HG02981 (cell line): ENCODE results near the gene SHROOM3.

Source experiments
- ATAC-seq: cut with Tn5 transposase; IDR thresholded peaks from one replicate; pipeline ENCODE4 v1.9.1; 2021; ENCODE audit warnings: mild to moderate bottlenecking, moderate library complexity; ENCODE audit not compliant: unreplicated experiment

The SHROOM3 gene

DNA sequence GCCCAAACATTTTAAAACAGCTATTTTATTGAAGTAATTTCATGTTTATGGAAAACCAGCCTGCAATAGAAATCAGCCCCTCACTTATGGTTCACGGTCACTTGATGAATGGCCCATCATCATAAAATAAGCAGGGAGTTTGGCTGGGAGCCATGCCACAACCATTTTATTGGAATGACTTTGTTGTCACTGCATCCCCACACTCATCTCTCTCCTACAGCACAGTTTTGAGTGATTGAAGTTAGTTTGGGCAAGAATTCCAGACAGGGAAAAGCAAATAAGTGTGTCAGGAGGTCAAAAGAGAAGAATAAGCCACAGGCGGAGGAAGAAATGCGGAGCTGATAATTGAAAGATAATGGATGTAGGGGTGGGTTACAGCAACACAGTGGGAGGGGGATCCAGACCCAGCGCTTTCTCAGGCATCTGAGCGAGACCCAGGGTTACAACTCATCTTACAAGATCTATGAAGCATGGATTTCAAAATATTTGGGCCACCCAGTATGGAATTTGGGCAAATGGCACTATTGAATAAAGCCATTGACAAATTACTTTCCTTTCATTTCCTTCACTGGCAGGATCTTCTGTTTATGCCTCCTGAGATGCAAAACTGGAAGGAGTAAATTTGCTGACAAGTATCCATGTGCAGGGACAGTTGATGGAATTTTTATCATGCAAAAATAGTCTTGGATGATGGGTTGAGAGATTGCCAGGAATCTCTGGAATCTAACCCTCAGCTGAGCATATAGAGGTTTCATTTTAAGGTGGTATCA, 100.8 kb downstream of the SHROOM3 start:
- no peak for ATAC-seq

DNA sequence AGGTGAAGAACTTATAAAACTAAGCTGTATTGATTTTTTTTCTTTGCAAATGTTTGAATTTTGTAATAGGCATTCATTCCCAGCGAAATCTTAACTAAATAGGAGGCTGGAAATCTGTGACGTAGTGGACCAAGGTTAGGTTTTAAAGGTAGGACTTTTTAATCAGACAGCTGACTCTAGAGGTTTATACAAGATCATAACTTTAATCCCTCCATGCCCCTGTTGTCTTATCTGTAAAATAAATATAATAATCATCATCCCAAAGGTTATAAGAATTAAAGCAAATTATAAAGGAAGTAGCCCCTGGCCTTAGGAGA, 101.3 kb downstream of the SHROOM3 start:
- ATAC-seq, result no peak

DNA sequence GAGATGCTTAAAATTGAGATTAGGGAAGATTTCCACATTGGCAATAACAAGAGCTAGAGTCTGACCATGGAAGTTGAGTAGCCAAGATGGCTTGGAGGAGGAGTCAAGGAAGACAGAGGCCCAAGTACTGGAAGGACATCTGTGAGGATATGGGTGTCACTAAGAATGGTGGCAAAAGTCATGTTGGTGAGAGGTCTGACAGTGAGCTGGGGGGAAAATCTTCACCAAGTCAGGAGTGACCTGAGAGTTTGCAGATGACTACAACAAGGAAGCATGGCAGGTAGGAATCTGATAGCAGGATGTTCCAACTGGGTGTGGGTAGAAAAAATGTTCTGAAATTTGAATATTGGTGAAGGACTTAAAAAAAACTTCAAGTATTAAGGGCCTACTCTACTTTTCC, 103.3 kb downstream of the SHROOM3 start:
- ATAC-seq, result no peak

DNA sequence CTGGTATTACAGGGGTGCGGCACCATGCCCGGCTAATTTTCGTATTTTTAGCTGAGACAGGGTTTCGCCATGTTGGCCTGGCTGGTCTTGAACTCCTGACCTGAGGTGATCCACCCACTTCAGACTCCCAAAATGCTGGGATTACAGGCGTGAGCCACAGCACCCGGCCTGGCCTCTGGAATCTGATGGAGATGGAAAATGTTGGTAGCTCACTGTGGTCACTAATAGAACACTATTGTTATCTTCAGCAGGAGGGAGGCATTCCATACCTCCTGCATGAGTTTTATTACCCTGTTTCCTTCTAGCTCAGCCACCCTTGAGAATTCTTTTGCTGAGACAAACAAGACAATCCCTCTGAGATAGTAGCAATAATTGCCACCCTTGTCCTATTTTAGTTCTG, 105.0 kb downstream of the SHROOM3 start:
- no peak for ATAC-seq

DNA sequence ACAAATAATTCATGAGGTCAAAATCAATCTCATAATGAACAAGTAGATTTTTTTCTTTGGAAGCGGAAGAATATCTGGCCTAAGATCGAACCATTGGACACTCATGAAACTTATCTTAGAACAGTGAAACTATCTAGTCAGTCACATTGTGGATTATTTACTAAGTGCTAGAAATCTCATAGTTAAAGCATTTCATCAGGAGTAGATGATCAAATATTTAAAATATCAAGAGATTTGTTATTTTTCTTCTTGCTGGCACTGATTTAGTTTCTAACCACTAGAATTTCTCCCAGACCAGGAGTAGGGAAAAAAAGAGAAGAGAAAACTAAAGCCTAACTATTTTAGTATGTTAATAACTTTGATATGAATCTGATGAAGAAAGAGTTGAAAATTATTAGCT, 105.5 kb downstream of the SHROOM3 start:
- ATAC-seq, result no peak

DNA sequence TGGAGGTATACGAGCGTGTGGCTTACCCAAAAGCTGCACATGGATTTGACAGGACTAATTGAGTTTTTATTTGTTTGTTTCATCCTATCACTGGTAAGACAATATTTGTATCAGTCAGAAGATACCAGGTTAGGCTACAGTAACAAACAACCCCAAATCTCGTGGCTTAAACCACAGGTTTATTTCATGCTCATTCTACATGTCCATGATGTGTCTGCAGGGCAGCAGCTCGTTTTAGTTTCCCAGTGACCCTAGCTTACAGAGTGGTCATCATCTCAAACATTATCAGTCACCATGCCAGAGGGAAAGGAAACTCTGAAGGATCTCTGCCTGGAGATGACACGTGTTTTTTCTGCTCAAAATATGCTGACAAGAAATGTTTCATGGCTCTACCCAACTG, 108.3 kb downstream of the SHROOM3 start:
- ATAC-seq, result no peak

DNA sequence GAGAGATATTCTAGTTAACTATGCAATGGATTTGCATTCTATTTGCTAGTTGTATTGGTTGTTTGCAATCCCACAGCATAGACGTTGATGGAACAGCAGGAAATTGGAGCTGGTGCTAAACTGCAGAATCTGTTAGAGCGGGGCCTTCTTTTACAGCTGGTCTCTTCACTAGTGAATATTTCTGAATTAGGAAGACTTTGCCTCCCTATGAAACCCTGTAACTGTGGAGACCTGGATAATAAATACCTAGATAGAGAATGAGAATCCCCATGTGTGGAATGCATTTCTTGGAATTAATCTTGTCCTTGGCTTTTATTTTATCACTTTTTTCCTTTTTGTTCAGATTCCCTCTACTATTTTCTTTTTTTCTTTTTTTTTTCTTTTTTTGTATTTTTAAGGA, 109.7 kb downstream of the SHROOM3 start:
- no peak for ATAC-seq

DNA sequence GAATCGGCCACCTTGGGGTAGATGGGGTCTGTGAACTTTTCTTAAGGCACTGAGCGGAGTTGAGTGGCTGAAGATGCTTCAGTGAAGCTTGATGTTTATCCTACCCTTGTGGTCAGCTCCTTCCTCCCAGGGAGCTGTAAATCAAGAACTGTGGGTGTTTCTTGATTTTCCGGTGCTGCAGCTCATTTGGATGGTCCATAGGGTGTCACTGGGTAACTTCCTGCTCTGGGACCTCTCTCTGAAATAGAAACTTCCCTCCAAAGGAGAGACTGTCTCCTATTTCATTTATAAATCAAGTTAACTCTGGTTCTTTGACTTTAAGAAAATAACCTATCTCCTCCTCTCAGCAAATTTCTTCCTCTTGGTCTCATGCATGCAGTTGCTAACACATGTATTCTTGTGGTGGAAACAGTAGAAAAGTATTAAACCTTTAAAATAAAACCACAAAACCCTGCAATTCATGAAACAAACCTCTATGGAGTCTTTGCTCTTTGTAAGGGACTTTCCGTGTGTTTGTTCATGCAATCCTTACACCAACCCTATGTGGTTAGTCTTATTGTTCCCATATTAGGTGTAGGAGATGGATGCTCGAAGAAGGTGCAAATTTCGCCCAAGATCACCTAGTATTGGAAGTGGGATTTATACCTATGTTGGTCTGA, 110.3 kb downstream of the SHROOM3 start:
- ATAC-seq, result no peak

DNA sequence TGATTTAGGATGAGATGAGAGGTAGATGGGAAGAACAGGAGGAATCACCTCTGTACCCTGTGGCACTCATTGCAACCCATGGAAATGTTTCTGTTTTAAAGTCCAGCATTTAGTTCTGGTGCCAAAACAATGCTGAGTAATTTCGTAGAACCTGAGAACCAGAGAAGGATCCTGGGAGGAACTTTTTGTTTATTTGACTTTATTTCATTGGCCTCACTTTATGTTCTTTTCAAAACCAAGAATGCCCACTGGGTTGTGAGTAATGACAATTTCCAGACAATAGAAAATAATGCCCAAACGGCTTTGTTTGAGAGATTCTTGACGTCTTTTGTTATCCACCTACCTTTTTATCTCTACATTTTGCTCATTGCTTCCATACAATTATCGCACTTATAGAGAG, 111.3 kb downstream of the SHROOM3 start:
- ATAC-seq, result no peak

DNA sequence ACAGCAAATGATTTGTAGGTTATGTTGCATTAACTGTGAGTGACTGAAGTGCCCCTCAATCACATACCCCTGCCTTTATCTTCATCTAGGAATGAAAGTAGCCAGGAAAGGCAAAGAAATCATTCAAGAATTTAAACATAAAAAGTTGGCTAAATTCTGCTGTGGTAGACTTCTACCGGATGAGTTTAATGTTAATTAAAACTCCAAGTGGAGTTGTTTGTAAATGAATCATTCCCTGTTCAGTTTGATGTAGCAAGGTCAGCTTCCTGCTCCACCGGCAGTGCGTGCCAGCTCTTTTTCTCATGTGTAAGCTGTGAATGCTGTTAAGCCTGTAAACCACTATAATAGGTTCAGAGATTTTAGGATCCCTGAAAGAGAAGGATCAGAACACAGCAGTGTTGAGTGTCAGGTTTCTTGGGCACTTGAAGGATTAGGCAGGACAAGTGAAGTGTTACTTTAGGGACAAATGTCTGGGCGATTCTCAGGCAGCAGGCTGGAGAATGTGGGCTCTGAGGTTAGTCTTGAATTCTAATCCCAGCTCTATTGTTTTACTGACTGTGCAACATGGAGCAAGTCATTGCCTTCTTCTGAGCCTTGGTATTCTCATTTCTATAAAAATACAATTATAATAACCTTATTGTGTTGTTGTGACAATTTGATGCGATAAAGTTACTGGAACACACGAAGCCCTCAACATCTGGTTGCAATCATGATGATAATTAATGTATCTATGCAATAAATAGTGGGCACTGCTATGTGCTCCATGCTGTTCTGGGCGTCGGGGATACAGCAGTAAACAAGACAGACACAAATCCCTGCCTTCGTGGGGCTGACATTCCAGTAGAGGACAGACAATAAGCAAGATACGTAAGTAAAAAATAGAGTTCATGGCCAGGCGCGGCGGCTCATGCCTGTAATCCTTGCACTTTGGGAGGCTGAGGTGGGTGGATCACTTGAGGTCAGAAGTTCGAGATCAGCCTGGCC, 112.0 kb downstream of the SHROOM3 start:
- no peak for ATAC-seq

DNA sequence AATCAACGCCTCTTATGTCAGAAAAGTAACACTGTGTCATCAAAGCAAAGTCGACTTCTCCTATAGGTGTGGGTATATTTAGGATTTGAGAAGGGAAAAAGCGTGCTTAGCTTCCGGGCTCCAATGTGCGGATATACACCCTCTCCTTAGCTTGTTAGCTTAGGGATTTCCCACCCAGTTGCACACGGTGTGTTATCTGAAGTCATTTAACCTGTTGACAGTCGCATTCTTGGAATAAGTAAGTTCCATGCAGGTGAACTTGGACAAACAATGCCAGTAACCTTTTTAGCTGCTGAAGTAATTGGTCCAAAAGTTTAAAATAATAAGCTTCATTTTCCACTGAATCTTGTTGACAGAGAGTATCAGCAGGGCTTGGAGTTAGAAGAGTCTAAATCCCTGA, 113.7 kb downstream of the SHROOM3 start:
- no peak for ATAC-seq

DNA sequence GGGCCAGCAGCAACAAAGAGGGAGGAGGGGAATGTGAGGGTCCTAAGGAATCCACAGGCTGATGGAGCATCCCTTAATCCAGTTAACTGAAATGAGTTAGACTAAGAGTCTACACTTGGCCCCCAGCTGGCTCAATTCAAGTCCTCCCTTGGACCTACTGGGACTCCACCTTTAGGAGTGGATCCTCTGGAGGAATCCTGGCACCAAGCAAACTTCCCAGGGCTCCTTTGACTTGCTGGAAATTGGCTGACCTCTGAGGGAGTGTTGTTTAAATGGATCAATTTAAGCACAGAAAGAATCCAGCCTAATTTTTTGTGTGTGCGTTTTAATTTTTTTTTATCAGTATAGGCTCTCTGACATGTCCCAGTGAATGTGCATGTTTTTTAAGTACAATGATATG, 114.7 kb downstream of the SHROOM3 start:
- no peak for ATAC-seq

DNA sequence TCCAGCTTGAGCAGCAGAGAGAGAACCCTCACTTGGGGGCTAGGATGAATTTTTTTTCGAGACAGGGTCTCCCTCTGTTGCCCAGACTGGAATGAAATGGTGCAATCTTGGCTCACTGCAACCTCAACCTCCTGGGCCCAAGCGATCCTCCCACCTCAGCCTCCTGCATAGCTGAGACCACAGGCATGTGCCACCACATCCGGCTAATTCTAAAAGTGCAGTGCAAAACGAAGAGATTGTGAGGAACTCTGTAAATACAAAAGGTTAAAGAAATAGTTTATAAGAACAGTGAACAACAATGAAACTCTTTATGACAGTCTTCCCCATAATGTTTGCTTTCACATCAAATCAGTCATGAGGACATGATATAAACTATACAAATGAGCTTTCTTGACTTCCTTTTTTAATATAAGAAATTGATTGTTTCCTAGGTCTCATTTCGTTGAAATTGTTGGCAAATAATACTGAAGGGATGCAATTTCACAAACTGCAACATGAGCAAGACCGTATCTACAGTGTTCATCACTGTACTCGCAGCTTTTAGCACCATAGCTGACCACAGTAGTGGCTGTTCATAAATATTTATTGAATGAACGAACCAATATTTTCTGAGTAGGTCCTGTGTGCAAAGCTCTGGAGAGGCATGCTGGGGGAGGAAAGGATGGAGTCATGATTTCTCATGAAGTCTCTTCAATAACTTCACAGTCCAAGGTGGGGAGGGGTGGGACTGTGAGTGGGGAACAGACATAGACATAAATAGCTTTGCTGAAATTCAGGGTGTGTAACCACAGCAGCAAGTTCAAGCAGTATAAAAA, 116.1 kb downstream of the SHROOM3 start:
- no peak for ATAC-seq

DNA sequence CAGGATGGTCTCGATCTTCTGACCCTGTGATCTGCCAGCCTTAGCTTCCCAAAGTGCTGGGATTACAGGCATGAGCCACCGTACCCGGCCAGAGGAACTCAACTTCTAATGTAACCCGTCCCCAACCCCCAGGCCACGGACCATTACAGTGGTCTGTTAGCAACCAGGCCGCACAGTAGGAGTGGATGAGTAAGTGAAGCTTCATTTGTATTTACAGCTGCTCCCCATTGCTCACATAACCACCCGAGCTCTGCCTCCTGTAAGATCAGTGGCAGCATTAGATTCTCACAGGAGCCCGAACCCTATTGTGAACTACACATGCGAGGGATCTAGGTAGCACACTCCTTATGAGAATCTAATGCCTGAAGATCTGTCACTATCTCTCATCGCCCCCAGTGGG, 119.6 kb downstream of the SHROOM3 start:
- no peak for ATAC-seq

DNA sequence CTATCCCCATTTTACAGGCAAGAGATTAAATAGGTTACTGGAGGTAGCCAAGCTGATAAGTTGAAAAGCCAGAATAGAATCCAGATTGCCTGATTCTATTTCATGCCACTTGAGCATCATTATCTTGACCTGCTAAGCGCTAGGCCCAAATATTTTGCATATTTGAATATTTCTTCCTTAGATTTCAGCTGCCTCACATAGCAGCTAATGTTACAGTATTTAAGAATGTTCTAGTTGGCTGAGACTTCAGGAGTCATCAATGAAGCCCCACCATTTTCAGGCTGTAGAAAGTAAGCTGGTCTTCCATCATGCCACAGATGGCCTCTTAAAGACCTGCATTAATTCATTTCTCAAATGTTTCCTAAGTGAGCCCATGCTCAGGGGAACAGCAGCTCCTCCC, 121.4 kb downstream of the SHROOM3 start:
- no peak for ATAC-seq

DNA sequence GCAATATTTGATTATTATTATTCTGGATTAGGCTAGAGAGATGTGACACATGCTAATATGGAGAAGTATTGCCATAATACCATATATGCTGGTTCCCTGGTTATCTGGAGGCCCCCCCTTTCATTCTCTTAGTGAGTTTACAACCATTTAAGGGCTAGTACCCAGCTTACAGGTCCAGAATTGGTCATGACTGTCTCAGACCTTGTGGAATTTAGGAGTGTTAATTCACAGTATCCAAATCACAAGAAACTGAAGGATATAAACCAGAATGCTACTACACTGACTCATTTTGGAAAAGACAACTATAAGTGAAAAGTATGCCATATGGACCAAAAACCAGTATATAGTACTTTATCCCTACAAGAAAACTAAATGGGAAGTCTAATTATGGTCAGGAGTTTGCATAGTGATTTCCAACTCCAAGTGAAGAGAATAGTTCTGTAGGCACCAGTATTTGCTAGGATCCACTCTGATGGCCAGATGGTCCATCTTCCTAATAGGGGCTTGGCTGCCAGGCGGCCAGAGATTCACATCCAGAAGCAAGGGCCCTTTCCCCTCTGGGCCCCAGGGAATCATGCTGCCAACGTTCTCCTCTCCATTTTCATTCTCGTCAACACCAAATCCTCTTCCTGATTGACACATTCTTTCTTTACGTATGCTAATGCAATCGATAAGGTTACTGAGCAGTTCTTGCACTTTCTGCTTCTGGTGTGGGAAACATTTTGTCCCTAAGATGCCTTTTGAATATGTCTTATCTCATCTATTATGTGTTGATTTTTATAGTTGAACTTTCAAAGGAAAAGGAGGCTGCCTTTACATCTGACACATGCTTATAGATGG, 123.6 kb downstream of the SHROOM3 start:
- ATAC-seq, result no peak

DNA sequence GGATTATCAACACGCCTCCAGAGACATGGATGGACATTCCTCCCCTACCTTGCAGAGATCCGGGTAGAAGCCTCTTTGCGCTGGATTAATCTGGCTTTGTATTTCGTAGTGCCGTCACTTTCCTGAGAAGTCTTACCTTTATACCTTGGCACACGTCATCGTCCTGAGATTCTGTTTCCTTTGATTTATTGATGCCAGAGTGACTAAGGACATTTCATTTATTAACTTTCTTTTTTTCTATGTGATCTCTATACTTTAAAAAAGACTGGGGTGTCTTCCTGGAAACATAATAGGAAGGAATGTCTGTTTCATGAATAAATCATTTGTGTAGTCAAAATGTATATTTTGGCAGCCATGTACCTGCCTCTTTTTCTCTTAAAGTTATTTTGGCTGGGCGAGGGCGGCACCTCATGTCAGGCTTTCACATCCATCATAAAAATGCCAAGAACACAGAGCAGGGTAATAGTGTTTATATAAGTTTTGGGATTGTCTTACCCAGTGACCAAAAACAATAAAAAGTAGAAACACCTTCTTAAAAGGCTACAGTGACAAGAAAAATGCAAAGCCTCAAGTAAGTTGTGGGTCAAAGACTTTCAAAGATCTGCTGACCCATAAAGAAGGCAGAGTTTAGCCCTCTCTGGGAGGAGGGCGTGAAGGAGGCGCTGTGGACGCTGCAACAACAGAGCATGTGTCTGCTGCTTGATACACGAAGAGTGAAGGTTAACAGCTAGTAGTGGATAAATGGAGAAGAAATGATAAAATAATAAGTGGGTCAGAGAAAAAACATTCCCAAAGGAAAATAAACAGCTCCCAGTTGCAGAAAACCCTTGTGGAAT, 124.4 kb downstream of the SHROOM3 start:
- ATAC-seq, result no peak

DNA sequence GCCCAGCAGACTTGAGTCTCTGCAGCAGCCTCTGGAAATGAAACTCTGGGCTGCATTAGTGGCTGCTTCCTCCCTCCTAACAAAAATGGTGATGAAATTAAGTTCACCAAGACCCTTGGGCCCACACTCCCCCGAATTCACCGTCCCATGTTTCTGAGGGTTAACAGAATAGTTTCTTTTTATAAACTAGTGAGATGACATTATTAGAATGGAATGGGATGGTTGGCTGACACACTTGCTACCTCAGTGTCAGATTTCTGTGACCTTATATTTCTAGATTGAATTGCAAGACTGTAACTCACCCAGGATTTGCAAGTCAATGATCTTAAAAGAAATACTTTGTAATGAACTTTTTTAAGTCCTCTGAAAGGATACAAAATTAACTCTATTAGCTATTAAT, 127.1 kb downstream of the SHROOM3 start:
- ATAC-seq, result no peak

DNA sequence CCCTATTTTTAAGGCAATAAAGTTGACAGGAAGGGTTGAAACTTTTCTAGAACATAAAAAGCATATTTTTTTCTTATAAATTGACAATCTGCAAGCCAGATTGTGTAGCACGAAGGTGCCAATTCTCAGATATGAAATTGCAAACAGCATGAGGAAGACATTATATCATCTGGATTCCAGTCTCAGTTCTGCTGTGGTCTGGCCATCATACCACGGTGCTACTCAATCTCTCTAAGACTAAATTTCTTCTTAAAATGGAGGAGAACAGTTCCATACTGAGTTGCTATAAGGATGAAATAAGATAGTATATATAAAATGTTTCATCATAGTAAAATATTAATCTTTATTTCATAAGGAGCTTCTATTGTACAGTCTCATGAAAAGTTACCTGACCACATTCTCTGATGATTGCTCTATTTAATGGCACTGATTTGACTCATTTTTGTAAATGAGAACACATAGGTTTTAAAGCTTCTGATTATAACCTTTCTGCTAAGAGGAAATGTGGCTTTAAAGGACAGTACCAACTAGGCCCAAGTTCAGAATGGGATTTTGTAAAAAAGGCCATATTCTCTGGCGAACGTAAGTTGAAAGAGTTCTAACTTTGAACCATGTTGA, 127.9 kb downstream of the SHROOM3 start:
- ATAC-seq, result no peak
